22Rv1 (cell line): ENCODE data around the gene RPP38.

ENCODE experiments used
- ZFX ChIP-seq: fragments of 450-650 bp; IDR thresholded peaks from 2 replicates; pipeline ENCODE4 v1.6.1; 2017; ENCODE audit warnings: antibody characterized with exemption, borderline replicate concordance
- TF ChIP-seq, protein P1 (sequence below): fragments of 450-650 bp; IDR thresholded peaks from 2 replicates; pipeline ENCODE4 v1.5.1; 2017; ENCODE audit warnings: mild to moderate bottlenecking

DNA sequence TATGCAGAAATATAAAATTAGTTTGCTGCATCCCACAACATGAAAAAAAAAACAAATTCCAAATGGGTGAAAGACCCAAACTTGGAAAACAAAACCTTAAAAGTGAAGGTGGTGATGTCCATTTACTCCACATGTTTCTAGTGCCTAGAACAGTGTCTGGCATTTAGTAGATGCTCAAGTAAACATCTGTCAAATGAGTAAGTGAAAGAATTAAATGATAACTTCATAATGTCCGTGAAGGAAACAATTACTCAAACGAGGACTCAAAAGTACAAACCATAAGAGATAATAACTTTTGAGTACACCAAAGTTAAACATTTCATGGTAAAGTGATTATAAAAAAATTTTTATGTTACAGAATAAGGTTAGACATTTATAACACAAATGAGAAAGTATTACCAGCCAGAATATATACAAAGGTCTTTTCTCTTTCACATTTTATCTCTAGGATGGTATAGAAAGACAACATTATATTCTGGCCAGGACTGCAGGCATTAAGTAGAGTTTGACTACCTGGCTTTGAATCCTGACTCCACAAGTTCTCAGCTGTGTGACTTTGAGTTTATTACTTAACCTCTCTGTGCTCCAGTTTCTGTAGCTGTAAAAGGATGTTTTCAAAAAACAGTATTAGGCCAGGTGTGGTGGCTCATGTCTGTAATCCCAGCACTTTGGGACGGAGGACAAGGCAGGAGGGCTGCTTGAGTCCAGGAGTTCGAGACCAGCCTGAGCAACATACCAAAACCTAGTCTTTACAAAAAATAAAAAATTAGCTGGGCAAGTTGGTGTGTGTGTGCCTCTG is 50.6 kb downstream of the RPP38 start:
- TF ChIP-seq, protein P1, sequence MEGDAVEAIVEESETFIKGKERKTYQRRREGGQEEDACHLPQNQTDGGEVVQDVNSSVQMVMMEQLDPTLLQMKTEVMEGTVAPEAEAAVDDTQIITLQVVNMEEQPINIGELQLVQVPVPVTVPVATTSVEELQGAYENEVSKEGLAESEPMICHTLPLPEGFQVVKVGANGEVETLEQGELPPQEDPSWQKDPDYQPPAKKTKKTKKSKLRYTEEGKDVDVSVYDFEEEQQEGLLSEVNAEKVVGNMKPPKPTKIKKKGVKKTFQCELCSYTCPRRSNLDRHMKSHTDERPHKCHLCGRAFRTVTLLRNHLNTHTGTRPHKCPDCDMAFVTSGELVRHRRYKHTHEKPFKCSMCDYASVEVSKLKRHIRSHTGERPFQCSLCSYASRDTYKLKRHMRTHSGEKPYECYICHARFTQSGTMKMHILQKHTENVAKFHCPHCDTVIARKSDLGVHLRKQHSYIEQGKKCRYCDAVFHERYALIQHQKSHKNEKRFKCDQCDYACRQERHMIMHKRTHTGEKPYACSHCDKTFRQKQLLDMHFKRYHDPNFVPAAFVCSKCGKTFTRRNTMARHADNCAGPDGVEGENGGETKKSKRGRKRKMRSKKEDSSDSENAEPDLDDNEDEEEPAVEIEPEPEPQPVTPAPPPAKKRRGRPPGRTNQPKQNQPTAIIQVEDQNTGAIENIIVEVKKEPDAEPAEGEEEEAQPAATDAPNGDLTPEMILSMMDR: no peak
- TF ChIP-seq ZFX: no peak
